K562 (cell line): ENCODE data around the gene RETREG2. TPM values are rescaled to one million over a fixed set of nuclear protein-coding genes. Genes with fewer than 3 reads are reported as not detected.
A peak's percentile ranks its signal among the peaks of the same experiment; 100 is the strongest.

Source experiments
- ATAC-seq: fragments of 200-7000 bp; cut with Tn5 transposase; 3 replicates; pipeline ENCODE4 v1.9.1; 2020; ENCODE audit warnings: moderate library complexity
- BruUV-seq: library from RNA; stranded (reverse); fragments of 400-500 nt; replicated peaks from 2 replicates; lab custom pipeline; 2021; lab: Mats Ljungman, UMichigan
- CTCF ChIA-PET: fragments of 300-600 bp; formaldehyde crosslinking; extraction: SDS; loops from one replicate; lab custom pipeline; 2021; ENCODE audit warnings: low intra/inter-chr PET ratio; lab: Yijun Ruan, JAX
- POLR2A ChIA-PET: fragments of 300-600, 350-650 bp; sonication (Branson Sonifier 250); formaldehyde crosslinking; extraction: SDS; loops from one replicate; lab custom pipeline; 2021; ENCODE audit warnings: antibody characterized with exemption, inconsistent platforms; lab: Yijun Ruan, JAX
- DNase-seq, 4 experiments: peaks; one replicate each; pipeline versions ENCODE4 v3.0.0 to v3.0.0-alpha.2; 2011 to 2018; ENCODE audit warnings: low spot score in 3 of 4, mixed read lengths in 3 of 4; ENCODE audit errors: extremely low read depth in 1 of 4
- FAIRE-seq: peaks from 2 replicates; lab custom pipeline; 2011; peaks lifted over from hg19 to GRCh38; lab: Jason Lieb, UNC
- H2AFZ ChIP-seq: 2 replicates; pipeline ENCODE4 v1.6.0; 2011; ENCODE audit warnings: low read depth, low read length, control low read depth, inconsistent platforms
- H3K27ac ChIP-seq: fragments of 200-600 bp; 3 replicates; pipeline ENCODE4 v1.8.0; 2011; ENCODE audit warnings: low read depth, mild to moderate bottlenecking, control low read depth, inconsistent platforms, low read length, moderate library complexity, mixed read lengths; ENCODE audit errors: extremely low read depth
- H3K27me3 ChIP-seq, 2 experiments: fragments of 300-600 bp in 1 of 2; 2 replicates in 1 of 2; 3 replicates in 1 of 2; pipeline versions ENCODE4 v1.6.0 to v1.8.0; 2011; ENCODE audit warnings: inconsistent platforms in 2 of 2, low read length in 2 of 2, mild to moderate bottlenecking in 1 of 2, mixed read lengths in 1 of 2, moderate library complexity in 1 of 2; ENCODE audit not compliant: control insufficient read depth in 2 of 2, insufficient read depth in 2 of 2
- H3K36me3 ChIP-seq: fragments of 300-600 bp; 3 replicates; pipeline ENCODE4 v1.8.0; 2011; ENCODE audit warnings: mild to moderate bottlenecking, low read length, inconsistent platforms; ENCODE audit not compliant: control insufficient read depth, insufficient read depth
- H3K4me1 ChIP-seq, 2 experiments: fragments of 200-600 bp in 1 of 2; replicated peaks in 1 of 2; 2 replicates in 1 of 2; 3 replicates in 1 of 2; pipeline versions ENCODE4 v1.5.1 to v1.8.0; 2011; ENCODE audit warnings: inconsistent platforms in 2 of 2, low read length in 2 of 2, mild to moderate bottlenecking in 1 of 2, mixed read lengths in 1 of 2, moderate library complexity in 1 of 2; ENCODE audit not compliant: control insufficient read depth in 2 of 2, insufficient read depth in 2 of 2
- H3K4me2 ChIP-seq: 2 replicates; pipeline ENCODE4 v1.6.1; 2011; ENCODE audit warnings: low read length, control low read depth, inconsistent platforms, mixed read lengths; ENCODE audit not compliant: insufficient read depth
- H3K4me3 ChIP-seq: fragments of 200-600 bp; sonication (generic), shearing (Covaris generic); 2 replicates; pipeline ENCODE4 v1.5.1; 2016; ENCODE audit warnings: control low read depth, inconsistent platforms
- H3K79me2 ChIP-seq: fragments of 200-600 bp; 3 replicates; pipeline ENCODE4 v1.8.0; 2011; ENCODE audit warnings: low read length, inconsistent platforms; ENCODE audit not compliant: control insufficient read depth, insufficient read depth
- H3K9ac ChIP-seq, 2 experiments: 2 replicates each; pipeline versions ENCODE4 v1.6.0 to v1.6.1; 2011; ENCODE audit warnings: low read depth in 2 of 2, low read length in 2 of 2, control low read depth in 1 of 2, inconsistent platforms in 1 of 2, mild to moderate bottlenecking in 1 of 2, mixed read lengths in 1 of 2; ENCODE audit not compliant: insufficient read depth in 1 of 2
- H3K9me1 ChIP-seq: one replicate; pipeline ENCODE4 v1.6.0; 2011; ENCODE audit warnings: inconsistent platforms, mild to moderate bottlenecking, low read length, moderate library complexity; ENCODE audit not compliant: control insufficient read depth, insufficient read depth
- H3K9me3 ChIP-seq: replicated peaks from 2 replicates; pipeline ENCODE4 v1.5.1; 2011; ENCODE audit warnings: low read depth, low read length, inconsistent platforms; ENCODE audit not compliant: control insufficient read depth, insufficient read depth
- H4K20me1 ChIP-seq: replicated peaks from 2 replicates; pipeline ENCODE4 v1.6.1; 2011; ENCODE audit warnings: low read length, inconsistent platforms, mixed read lengths; ENCODE audit not compliant: control insufficient read depth, insufficient read depth
- C11orf30 ChIP-seq: fragments of 450-650 bp; IDR thresholded peaks from 2 replicates; pipeline ENCODE4 v1.6.1; 2016; ENCODE audit warnings: low read depth, mild to moderate bottlenecking
- CBFA2T3 ChIP-seq: fragments of 450-650 bp; IDR thresholded peaks from 2 replicates; pipeline ENCODE4 v1.6.1; 2017
- ETS2 ChIP-seq: IDR thresholded peaks from 2 replicates; pipeline ENCODE4 v1.6.1; 2016; ENCODE audit warnings: borderline replicate concordance, missing genetic modification characterization, mild to moderate bottlenecking, moderate library complexity, missing compliant biosample characterization; ENCODE audit not compliant: poor library complexity, severe bottlenecking
- HDGF ChIP-seq: fragments of 450-650 bp; IDR thresholded peaks from 2 replicates; pipeline ENCODE4 v1.6.1; 2016
- HOXB6 ChIP-seq: fragments of 250-450 bp; sonication (Bioruptor Pico); IDR thresholded peaks from 2 replicates; pipeline ENCODE4 v1.5.1; 2022; ENCODE audit warnings: mild to moderate bottlenecking, borderline replicate concordance
- PHF8 ChIP-seq: fragments of 200-600 bp; sonication (generic); IDR thresholded peaks from 2 replicates; pipeline ENCODE4 v1.6.1; 2012; ENCODE audit warnings: mixed run types, mild to moderate bottlenecking, inconsistent platforms, low read length, moderate library complexity, borderline replicate concordance
- POLR2B ChIP-seq: fragments of 450-650 bp; IDR thresholded peaks from 2 replicates; pipeline ENCODE4 v1.6.1; 2018; ENCODE audit warnings: low read depth; ENCODE audit not compliant: partially characterized antibody
- RNF2 ChIP-seq: sonication (generic); IDR thresholded peaks from 2 replicates; pipeline ENCODE4 v1.6.1; 2016
- RNF219 ChIP-seq: fragments of 250-450 bp; sonication (Bioruptor Pico); IDR thresholded peaks from 2 replicates; pipeline ENCODE4 v1.5.0; 2022; ENCODE audit warnings: mild to moderate bottlenecking
- SLC30A9 ChIP-seq: fragments of 250-450 bp; sonication (Bioruptor Pico); IDR thresholded peaks from 2 replicates; pipeline ENCODE4 v1.8.0; 2022; ENCODE audit warnings: mild to moderate bottlenecking, moderate library complexity
- SRSF9 ChIP-seq: fragments of 200-400 bp; formaldehyde crosslinking; IDR thresholded peaks from 2 replicates; pipeline ENCODE4 v1.6.1; 2017; ENCODE audit warnings: low read depth, low read length, borderline replicate concordance
- SUPT5H ChIP-seq: fragments of 450-650 bp; IDR thresholded peaks from 2 replicates; pipeline ENCODE4 v1.6.1; 2016
- TCF7L2 ChIP-seq: fragments of 150-350 bp; IDR thresholded peaks from 2 replicates; pipeline ENCODE4 v1.6.1; 2016; ENCODE audit warnings: low read depth, mild to moderate bottlenecking, low read length, moderate library complexity
- WGBS: fragments of 100-300 bp; shearing (Covaris generic); methylation state at CpG from one replicate; pipeline ENCODE4 v1.1.6; 2016; ENCODE audit warnings: low coverage, mixed read lengths; ENCODE audit not compliant: insufficient coverage; ENCODE audit errors: missing lambda C conversion rate; 5-methylcytosine and 5-hydroxymethylcytosine counted together
- in situ Hi-C: fragments of 300-500 bp; cut with MboI; formaldehyde crosslinking; loops from 4 replicates; pipeline ENCODE4 v1.15.0; 2018; ENCODE audit warnings: inconsistent platforms, mixed read lengths
- intact Hi-C: fragments of 100-400 bp; cut with micrococcal nuclease; formaldehyde crosslinking; loops from 2 replicates; pipeline ENCODE4 v1.14.2; 2022
- polyA plus RNA-seq, 8 experiments: library from polyadenylated mRNA; depleted of rRNA in 4 of 8; stranded (reverse) in 5 of 8; unstranded in 3 of 8; fragments of >200 nt; fragmentation: Nextera tagmentation in 2 of 8; fragmentation: Illumina TruSeq in 1 of 8; extraction: Ambion mirVana in 2 of 8; extraction: Trizol in 1 of 8; gene quantifications; 2 replicates each; pipeline versions ENCODE4 v1.2.1 to v1.2.3, GENCODE V29; 2011 to 2014; ENCODE audit warnings: inconsistent platforms in 1 of 8, missing spikeins in 1 of 8
- total RNA-seq, 7 experiments: library from RNA; depleted of rRNA in 6 of 7; stranded (reverse); fragments of >200 nt in 6 of 7; fragmentation: Illumina TruSeq in 2 of 7; extraction: Trizol in 2 of 7; gene quantifications; 2 replicates each; pipeline versions ENCODE4 v1.2.1 to v1.2.3, GENCODE V29; 2011 to 2021; ENCODE audit warnings: low replicate concordance in 1 of 7
- TF ChIP-seq, protein P1 (sequence below): fragments of 250-450 bp; sonication (Bioruptor Pico); IDR thresholded peaks from 2 replicates; pipeline ENCODE4 v1.4.0; 2020; ENCODE audit warnings: mild to moderate bottlenecking, moderate library complexity
- TF ChIP-seq, protein P2 (sequence below), 2 experiments: IDR thresholded peaks; 2 replicates each; pipeline ENCODE4 v1.6.1; 2012; ENCODE audit warnings: improper control_type of control experiment in 2 of 2, low read depth in 2 of 2, low read length in 2 of 2, borderline replicate concordance in 1 of 2

The RETREG2 gene
- total and polyA plus RNA-seq, 9 of the 15 experiments (the other 6 are each of a cell fraction or from before 2014, with no cell fraction given) = 4.9 to 40.1 (median 19.2) TPM

- H4K20me1 ChIP-seq = no peaks in the 10 kb centered on the region
- no peaks in the 10 kb centered on the region for H3K36me3 ChIP-seq
- in situ Hi-C loops (no loop called here), intact Hi-C loops (no loop called here)
- H3K4me1 ChIP-seq = no peaks in the 10 kb centered on the region
- no peak overlapping the region for H3K4me3 ChIP-seq
- ChIA-PET CTCF (no interaction called here), POLR2A (no interaction called here)
- no peaks in the 10 kb centered on the region for H3K27me3 ChIP-seq
- H3K9me1 ChIP-seq = no peaks in the 10 kb centered on the region
- no peak overlapping the region for H3K9ac ChIP-seq
- no TSS peak for BruUV-seq
- FAIRE-seq (no peak), DNase-seq (no peak), ATAC-seq (no peak)
- no peak overlapping the region for H3K27ac ChIP-seq
- peak overlapping the region; percentile 45; the same call in 1 of the 2 replicates for H2AFZ ChIP-seq
- 41% methylated on average over 5 of the region's 5 CpGs for WGBS
- H3K9me3 ChIP-seq = no peaks in the 10 kb centered on the region
- H3K79me2 ChIP-seq = no peaks in the 10 kb centered on the region
- no peak overlapping the region for H3K4me2 ChIP-seq
- TF ChIP-seq, protein P1, sequence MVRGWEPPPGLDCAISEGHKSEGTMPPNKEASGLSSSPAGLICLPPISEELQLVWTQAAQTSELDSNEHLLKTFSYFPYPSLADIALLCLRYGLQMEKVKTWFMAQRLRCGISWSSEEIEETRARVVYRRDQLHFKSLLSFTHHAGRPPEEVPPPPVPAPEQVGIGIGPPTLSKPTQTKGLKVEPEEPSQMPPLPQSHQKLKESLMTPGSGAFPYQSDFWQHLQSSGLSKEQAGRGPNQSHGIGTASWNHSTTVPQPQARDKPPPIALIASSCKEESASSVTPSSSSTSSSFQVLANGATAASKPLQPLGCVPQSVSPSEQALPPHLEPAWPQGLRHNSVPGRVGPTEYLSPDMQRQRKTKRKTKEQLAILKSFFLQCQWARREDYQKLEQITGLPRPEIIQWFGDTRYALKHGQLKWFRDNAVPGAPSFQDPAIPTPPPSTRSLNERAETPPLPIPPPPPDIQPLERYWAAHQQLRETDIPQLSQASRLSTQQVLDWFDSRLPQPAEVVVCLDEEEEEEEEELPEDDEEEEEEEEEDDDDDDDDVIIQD (CRISPR knock-in tag) = no peak
- TF ChIP-seq RNF219 (CRISPR knock-in tag) = no peak
- no peak for TF ChIP-seq HOXB6 (CRISPR knock-in tag)
- TF ChIP-seq HDGF = no peak
- TF ChIP-seq SLC30A9 (CRISPR knock-in tag) = no peak
- no peak for TF ChIP-seq C11orf30
- TF ChIP-seq PHF8 = no peak
- TF ChIP-seq TCF7L2 = no peak
- no peak for TF ChIP-seq CBFA2T3
- no peak for TF ChIP-seq ETS2 (tag)
- no peak for TF ChIP-seq RNF2
- TF ChIP-seq SUPT5H = no peak
- TF ChIP-seq, protein P2, sequence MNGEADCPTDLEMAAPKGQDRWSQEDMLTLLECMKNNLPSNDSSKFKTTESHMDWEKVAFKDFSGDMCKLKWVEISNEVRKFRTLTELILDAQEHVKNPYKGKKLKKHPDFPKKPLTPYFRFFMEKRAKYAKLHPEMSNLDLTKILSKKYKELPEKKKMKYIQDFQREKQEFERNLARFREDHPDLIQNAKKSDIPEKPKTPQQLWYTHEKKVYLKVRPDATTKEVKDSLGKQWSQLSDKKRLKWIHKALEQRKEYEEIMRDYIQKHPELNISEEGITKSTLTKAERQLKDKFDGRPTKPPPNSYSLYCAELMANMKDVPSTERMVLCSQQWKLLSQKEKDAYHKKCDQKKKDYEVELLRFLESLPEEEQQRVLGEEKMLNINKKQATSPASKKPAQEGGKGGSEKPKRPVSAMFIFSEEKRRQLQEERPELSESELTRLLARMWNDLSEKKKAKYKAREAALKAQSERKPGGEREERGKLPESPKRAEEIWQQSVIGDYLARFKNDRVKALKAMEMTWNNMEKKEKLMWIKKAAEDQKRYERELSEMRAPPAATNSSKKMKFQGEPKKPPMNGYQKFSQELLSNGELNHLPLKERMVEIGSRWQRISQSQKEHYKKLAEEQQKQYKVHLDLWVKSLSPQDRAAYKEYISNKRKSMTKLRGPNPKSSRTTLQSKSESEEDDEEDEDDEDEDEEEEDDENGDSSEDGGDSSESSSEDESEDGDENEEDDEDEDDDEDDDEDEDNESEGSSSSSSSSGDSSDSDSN (IDR thresholded peaks at IDR 0.05; ENCODE audit: borderline replicate concordance in 1 of 2, low read depth in 2 of 2, low read length in 2 of 2) = no peak
- no peak for TF ChIP-seq POLR2B
- TF ChIP-seq SRSF9 = no peak
Observed at GRCh38 chr2:219198974-219199373, 20.9 kb downstream of the RETREG2 start.
